ENCODE measurements around the gene HUNK. TPM values are rescaled to one million over a fixed set of nuclear protein-coding genes. Genes with fewer than 3 reads are reported as not detected.

Gene HUNK
- total RNA-seq, 1 experiment from 2014 or later: 7.0 TPM

GRCh38 chr21:31862078-31862477, 10.7 kb upstream of the HUNK start (continued):
- no peak for TF ChIP-seq ZNF425 (CRISPR knock-in tag; conservative IDR thresholded peaks at IDR 0.05)
- no peak for TF ChIP-seq ELF4 (CRISPR knock-in tag; IDR thresholded peaks at IDR 0.05; ENCODE audit: low read depth)
- no peak for TF ChIP-seq CBFB (CRISPR knock-in tag; IDR thresholded peaks at IDR 0.05; ENCODE audit: low read depth)
- no peak for TF ChIP-seq TP53 (CRISPR knock-in tag; IDR thresholded peaks at IDR 0.05)
- TF ChIP-seq ZSCAN18 (CRISPR knock-in tag; IDR thresholded peaks at IDR 0.05): no peak
- TF ChIP-seq EMX1 (CRISPR knock-in tag; IDR thresholded peaks at IDR 0.05): no peak
- TF ChIP-seq FOXP4 (CRISPR knock-in tag; IDR thresholded peaks at IDR 0.05): no peak
- TF ChIP-seq ATF1 (CRISPR knock-in tag; IDR thresholded peaks at IDR 0.05): no peak

GRCh38 chr21:31865429-31865970, 7.3 kb upstream of the HUNK start:
- peaks cover 5% of the 10 kb centered on the region for H3K4me1 Mint-ChIP-seq
- no peaks in the 10 kb centered on the region for H3K9me3 Mint-ChIP-seq
- no peaks in the 10 kb centered on the region for H3K36me3 Mint-ChIP-seq
- DNase-seq (ENCODE audit: low spot score) (no peak), ATAC-seq (no peak)
- ChIA-PET POLR2A (interaction anchor here (0.6 kb wide), 1 partner anchor 9 kb away, joined by 3 read pairs; no protein-coding TSS in a partner anchor), CTCF (interaction anchor here (0.6 to 1.9 kb wide), 32 partner anchors 9 to 784 kb away, joined by 3 to 17 read pairs (median 4); partner anchors contain the start of gene MIS18A)
- no peak overlapping the region for H3K4me3 Mint-ChIP-seq
- H3K27ac Mint-ChIP-seq: no peak overlapping the region
- no peak for TF ChIP-seq GABPB1 (CRISPR knock-in tag; IDR thresholded peaks at IDR 0.05)
- no peak for TF ChIP-seq ATF1 (CRISPR knock-in tag; IDR thresholded peaks at IDR 0.05)
- no peak for TF ChIP-seq PRDM15 (CRISPR knock-in tag; IDR thresholded peaks at IDR 0.05)
- no peak for TF ChIP-seq ZNF263 (CRISPR knock-in tag; IDR thresholded peaks at IDR 0.05; ENCODE audit: low read depth)
- no peak for TF ChIP-seq NFATC4 (CRISPR knock-in tag; IDR thresholded peaks at IDR 0.05)
- TF ChIP-seq ZNF121 (CRISPR knock-in tag; IDR thresholded peaks at IDR 0.05): no peak
- TF ChIP-seq E2F1 (CRISPR knock-in tag; IDR thresholded peaks at IDR 0.05): no peak
- no peak for TF ChIP-seq CREB1 (CRISPR knock-in tag; IDR thresholded peaks at IDR 0.05)
- TF ChIP-seq SMAD3 (CRISPR knock-in tag; IDR thresholded peaks at IDR 0.05; ENCODE audit: borderline replicate concordance): no peak
- peaks cover 15% of the 10 kb centered on the region for H3K27me3 Mint-ChIP-seq (ENCODE audit: low read depth)
